BLaER1 (cell line): ENCODE data around the gene PEPD.

ENCODE experiments used
- H3K27ac ChIP-seq: shearing (Covaris generic); formaldehyde crosslinking; 2 replicates; pipeline ENCODE4 v1.8.1; 2022
- H3K27me3 ChIP-seq: shearing (Covaris generic); formaldehyde crosslinking; 2 replicates; pipeline ENCODE4 v1.8.1; 2022
- H3K36me3 ChIP-seq: shearing (Covaris generic); formaldehyde crosslinking; 2 replicates; pipeline ENCODE4 v1.8.1; 2022
- H3K4me1 ChIP-seq: shearing (Covaris generic); formaldehyde crosslinking; 2 replicates; pipeline ENCODE4 v1.8.1; 2022
- H3K4me2 ChIP-seq: shearing (Covaris generic); formaldehyde crosslinking; 2 replicates; pipeline ENCODE4 v1.8.1; 2022
- H3K4me3 ChIP-seq: shearing (Covaris generic); formaldehyde crosslinking; 2 replicates; pipeline ENCODE4 v1.8.1; 2022
- H3K9ac ChIP-seq: shearing (Covaris generic); formaldehyde crosslinking; 2 replicates; pipeline ENCODE4 v1.8.1; 2022
- H3K9me3 ChIP-seq: shearing (Covaris generic); formaldehyde crosslinking; 2 replicates; pipeline ENCODE4 v1.8.1; 2022
- H4K20me1 ChIP-seq: shearing (Covaris generic); formaldehyde crosslinking; 2 replicates; pipeline ENCODE4 v1.8.1; 2022
- Cebpa-rat ChIP-seq: shearing (Covaris generic); IDR thresholded peaks from 2 replicates; pipeline ENCODE4 v1.8.1; 2022

PEPD gene

GRCh38 chr19:33412601-33413425 lies 108.8 kb downstream of the PEPD start:
- Histone ChIP-seq H3K4me1 (peaks cover 10% of the 10 kb centered on the region), H3K36me3 (no peaks in the 10 kb centered on the region; the same call in 1 of the 2 replicates), H3K4me3 (no peak overlapping the region), H3K9me3 (no peaks in the 10 kb centered on the region), H3K27me3 (no peaks in the 10 kb centered on the region), H4K20me1 (peaks cover 15% of the 10 kb centered on the region; the same call in 1 of the 2 replicates), H3K27ac (no peak overlapping the region), H3K9ac (no peak overlapping the region), H3K4me2 (no peak overlapping the region)
- TF ChIP-seq Cebpa-rat, result no peak

- Histone ChIP-seq H3K9me3 (no peaks in the 10 kb centered on the region), H3K27ac (no peak overlapping the region), H3K9ac (no peak overlapping the region), H3K27me3 (no peaks in the 10 kb centered on the region), H3K4me1 (peaks cover 21% of the 10 kb centered on the region), H3K4me3 (no peak overlapping the region), H3K4me2 (no peak overlapping the region), H3K36me3 (no peaks in the 10 kb centered on the region; the same call in 1 of the 2 replicates), H4K20me1 (peaks cover 15% of the 10 kb centered on the region; the same call in 1 of the 2 replicates)
- TF ChIP-seq Cebpa-rat, result no peak
Measured at GRCh38 chr19:33411621-33412180, 109.9 kb downstream of the PEPD start.

GRCh38 chr19:33410915-33411401 lies 110.6 kb downstream of the PEPD start:
- H3K9ac ChIP-seq, result no peak overlapping the region
- H3K27me3 ChIP-seq, result no peaks in the 10 kb centered on the region
- peaks cover 13% of the 10 kb centered on the region; the same call in 1 of the 2 replicates for H4K20me1 ChIP-seq
- H3K9me3 ChIP-seq, result no peaks in the 10 kb centered on the region
- no peak overlapping the region for H3K4me2 ChIP-seq
- H3K4me1 ChIP-seq, result peaks cover 29% of the 10 kb centered on the region
- no peak overlapping the region for H3K4me3 ChIP-seq
- no peak for TF ChIP-seq Cebpa-rat
- H3K27ac ChIP-seq, result no peak overlapping the region
- no peaks in the 10 kb centered on the region; the same call in 1 of the 2 replicates for H3K36me3 ChIP-seq

- Histone ChIP-seq H3K4me2 (no peak overlapping the region), H3K4me3 (no peak overlapping the region), H3K36me3 (no peaks in the 10 kb centered on the region; the same call in 1 of the 2 replicates), H3K27me3 (no peaks in the 10 kb centered on the region), H3K27ac (no peak overlapping the region), H4K20me1 (peaks cover 6% of the 10 kb centered on the region; the same call in 1 of the 2 replicates), H3K9me3 (no peaks in the 10 kb centered on the region), H3K4me1 (peaks cover 37% of the 10 kb centered on the region), H3K9ac (no peak overlapping the region)
- no peak for TF ChIP-seq Cebpa-rat
Measured at GRCh38 chr19:33409906-33410685, 111.5 kb downstream of the PEPD start.

- Histone ChIP-seq H3K36me3 (no peaks in the 10 kb centered on the region; the same call in 1 of the 2 replicates), H3K27ac (no peak overlapping the region), H3K9ac (0 out of 2 replicates have a peak overlapping the region, but pooled peaks have one; percentile 3), H3K4me2 (peak overlapping the region; percentile 13; the same call in 1 of the 2 replicates), H3K4me1 (peaks cover 50% of the 10 kb centered on the region), H3K9me3 (no peaks in the 10 kb centered on the region), H4K20me1 (peaks cover 6% of the 10 kb centered on the region; the same call in 1 of the 2 replicates), H3K4me3 (no peak overlapping the region), H3K27me3 (no peaks in the 10 kb centered on the region)
- TF ChIP-seq Cebpa-rat, result no peak
Measured at GRCh38 chr19:33408538-33409434, 112.8 kb downstream of the PEPD start.

GRCh38 chr19:33408116-33408515 lies 113.5 kb downstream of the PEPD start:
- no peak for TF ChIP-seq Cebpa-rat
- no peak overlapping the region; the same call in 1 of the 2 replicates for H3K4me2 ChIP-seq
- no peak overlapping the region for H3K4me3 ChIP-seq
- H3K9me3 ChIP-seq, result no peaks in the 10 kb centered on the region
- no peaks in the 10 kb centered on the region; the same call in 1 of the 2 replicates for H3K36me3 ChIP-seq
- peaks cover 3% of the 10 kb centered on the region; the same call in 1 of the 2 replicates for H4K20me1 ChIP-seq
- no peaks in the 10 kb centered on the region for H3K27me3 ChIP-seq
- H3K9ac ChIP-seq, result no peak overlapping the region
- H3K27ac ChIP-seq, result peak overlapping the region; percentile 72; the same call in 1 of the 2 replicates
- H3K4me1 ChIP-seq, result peaks cover 51% of the 10 kb centered on the region

- no peak for TF ChIP-seq Cebpa-rat
- H3K27me3 ChIP-seq, result no peaks in the 10 kb centered on the region
- no peaks in the 10 kb centered on the region; the same call in 1 of the 2 replicates for H3K36me3 ChIP-seq
- no peak overlapping the region for H3K4me3 ChIP-seq
- peak overlapping the region; percentile 72; the same call in 1 of the 2 replicates for H3K27ac ChIP-seq
- H4K20me1 ChIP-seq, result no peaks in the 10 kb centered on the region
- peaks cover 51% of the 10 kb centered on the region for H3K4me1 ChIP-seq
- H3K9me3 ChIP-seq, result no peaks in the 10 kb centered on the region
- no peak overlapping the region for H3K9ac ChIP-seq
- H3K4me2 ChIP-seq, result no peak overlapping the region; the same call in 1 of the 2 replicates
Measured at GRCh38 chr19:33407716-33408115, 113.9 kb downstream of the PEPD start.

GRCh38 chr19:33407140-33407551 lies 114.4 kb downstream of the PEPD start:
- H3K4me3 ChIP-seq, result no peak overlapping the region
- H3K9ac ChIP-seq, result no peak overlapping the region
- H3K9me3 ChIP-seq, result no peaks in the 10 kb centered on the region
- H4K20me1 ChIP-seq, result no peaks in the 10 kb centered on the region
- no peaks in the 10 kb centered on the region for H3K27me3 ChIP-seq
- H3K27ac ChIP-seq, result peak overlapping the region; percentile 72; the same call in 1 of the 2 replicates
- H3K4me1 ChIP-seq, result peaks cover 51% of the 10 kb centered on the region
- no peak for TF ChIP-seq Cebpa-rat
- no peak overlapping the region; the same call in 1 of the 2 replicates for H3K4me2 ChIP-seq
- H3K36me3 ChIP-seq, result no peaks in the 10 kb centered on the region; the same call in 1 of the 2 replicates
